Heart right ventricle (tissue), 16 donors: ENCODE measurements around the gene ZNF138. TPM values are rescaled to one million over a fixed set of nuclear protein-coding genes. Genes with fewer than 3 reads are reported as not detected.
"Not testable (repeated sequence)": the region's sequence is repeated elsewhere in the genome, so short reads cannot be mapped to it uniquely, and the experiment has no call there.

Source experiments
- ATAC-seq, 8 donors: fragments of 200-7000 bp; cut with Tn5 transposase; one replicate each; pipeline ENCODE4 v1.9.1; 2020; ENCODE audit warnings: mild to moderate bottlenecking in 8 of 8, moderate library complexity in 8 of 8, moderate number of reproducible peaks in 1 of 8
- DNase-seq, 2 donors: peaks; one replicate each; pipeline ENCODE4 v3.0.0-alpha.2; 2020
- H3K27ac ChIP-seq, 10 donors: fragments of 200-600 bp; sonication (generic) in 2 of 10; one replicate each; pipeline versions ENCODE4 v1.5.0 to v1.8.0; 2020 to 2022; ENCODE audit warnings: mild to moderate bottlenecking in 3 of 10
- H3K27me3 ChIP-seq, 7 donors: fragments of 200-600 bp; one replicate each; pipeline ENCODE4 v1.8.0; 2021 to 2022; ENCODE audit warnings: mild to moderate bottlenecking in 2 of 7
- H3K36me3 ChIP-seq, 9 donors: fragments of 200-600 bp; sonication (generic) in 1 of 9; one replicate each; pipeline versions ENCODE4 v1.5.0 to v1.8.0; 2020 to 2022; ENCODE audit warnings: mild to moderate bottlenecking in 2 of 9
- H3K4me1 ChIP-seq, 9 donors: fragments of 200-600 bp; sonication (generic) in 1 of 9; one replicate each; pipeline versions ENCODE4 v1.5.0 to v1.8.0; 2020 to 2022; ENCODE audit warnings: mild to moderate bottlenecking in 4 of 9
- H3K4me3 ChIP-seq, 10 donors: fragments of 200-600 bp; sonication (generic) in 2 of 10; one replicate each; pipeline versions ENCODE4 v1.5.0 to v1.8.0; 2020 to 2022; ENCODE audit warnings: mild to moderate bottlenecking in 7 of 10, moderate library complexity in 2 of 10
- H3K9me3 ChIP-seq, 11 donors: fragments of 200-600 bp in 10 of 11; sonication (generic) in 2 of 11; one replicate each; pipeline versions ENCODE4 v1.5.0 to v1.8.0; 2013 to 2022; ENCODE audit warnings: mild to moderate bottlenecking in 2 of 11, control low read depth in 1 of 11, moderate library complexity in 1 of 11
- CTCF ChIP-seq, 9 donors: fragments of 200-600 bp; sonication (generic) in 2 of 9; IDR thresholded peaks; one replicate each; pipeline versions ENCODE4 v1.5.0 to v1.8.0; 2021 to 2022; ENCODE audit warnings: antibody characterized with exemption in 9 of 9, mild to moderate bottlenecking in 5 of 9, moderate library complexity in 1 of 9
- WGBS, 2 donors: extraction: QIAGEN DNeasy Blood & Tissue Kit; methylation state at CpG; one replicate each; pipeline ENCODE4 v1.1.7; 2013; ENCODE audit warnings: inconsistent platforms in 1 of 2; 5-methylcytosine and 5-hydroxymethylcytosine counted together
- intact Hi-C, 10 donors: fragments of 100-400 bp; cut with DNase I; formaldehyde crosslinking; loops; one replicate each; pipeline versions ENCODE4 v1.11.1 to v1.14.2; 2022
- polyA plus RNA-seq, 2 donors: library from polyadenylated mRNA; stranded (reverse); fragments of 200-250 nt; gene quantifications; one replicate each; pipeline ENCODE4 v1.2.3, GENCODE V29; 2013
- total RNA-seq, 10 donors: library from RNA; stranded (reverse); fragmentation: NEBNext Ultra II Directional in 3 of 10; extraction: Animal tissue kit (Norgen Biotek cat#: 25700) in 3 of 10; gene quantifications; one replicate each; pipeline versions ENCODE4 v1.2.1 to v1.2.4, GENCODE V29; 2021 to 2023
- donor health status: Arrhythmogenic right ventricular cardiomyopathy.
- donor health status: ischemic (EF 13 %, LVEDD 7.1; RV severe dilation, severe dysfunction).
- donor health status: healthy with polysubstance abuse.
- donor health status: DM: no; HTN: yes; CAD: no.
- donor health status: DM: no; HTN: no; CAD: no.
- donor health status: ischemic (EF 25% LVEDD 6.9; RV normal size, moderate dysfunction).
- donor health status: ischemic (EF 25% LVEDD 5.7; RV mildly dilated, moderate dysfunction).
- donor health status: healthy.
- donor health status: DM: yes; HTN: yes; CAD: no.
- donor health status: Ischemic cardiomyopathy.
- donor health status: ischemic (EF 35%, LVEDD 5.7; RV mildly dilated, moderate dysfunction).
- donor health status: nonischemic (EF 11% LVEDD 7.7; RV severe dilation, severe dysfunction).
- donor health status: DM: yes; HTN: yes; CAD: no.
- donor health status: PGD.
- donor health status: ischemic (EF 29% LVEDD 5.4; RV normal size, mild dysfunction).
- donor health status: nonischemic (EF 23%, LVEDD 6.1; RV moderate dilation, normal function).

ZNF138 gene
- total and polyA plus RNA-seq, 12 donors = 1.4 to 9.1 (median 5.1) TPM

GRCh38 chr7:64830926-64831325 is 36.7 kb downstream of the ZNF138 start:
- intact Hi-C loops = no loop called here
- H3K4me3 ChIP-seq = no peak overlapping the region
- DNase-seq (no peak), ATAC-seq (no peak)
- WGBS, 2 donors = 95 to 97% methylated on average over 1 of the region's 1 CpG
- peaks cover 0 to 38% (median 0%) of the 10 kb centered on the region in 11 donors for H3K9me3 ChIP-seq
- H3K27ac ChIP-seq = no peak overlapping the region
- H3K27me3 ChIP-seq = no peaks in the 10 kb centered on the region
- H3K36me3 ChIP-seq = peaks cover 0 to 24% (median 0%) of the 10 kb centered on the region in 9 donors
- TF ChIP-seq CTCF (IDR thresholded peaks at IDR 0.05) = no peak
- H3K4me1 ChIP-seq = no peaks in the 10 kb centered on the region

GRCh38 chr7:64832136-64832535 is 37.9 kb downstream of the ZNF138 start:
- intact Hi-C loops = no loop called here
- no peak for ATAC-seq
- 88 to 99% methylated on average over 4 of the region's 4 CpGs for WGBS, 2 donors

GRCh38 chr7:64834989-64835388 is 40.8 kb downstream of the ZNF138 start:
- H3K9me3 ChIP-seq = peaks cover 0 to 22% (median 0%) of the 10 kb centered on the region in 11 donors
- ATAC-seq (no peak), DNase-seq (no peak)
- 85 to 86% methylated on average over 16 of the region's 16 CpGs for WGBS, 2 donors
- no peak overlapping the region for H3K27ac ChIP-seq
- H3K36me3 ChIP-seq = peaks cover 0 to 24% (median 0%) of the 10 kb centered on the region in 9 donors
- H3K4me3 ChIP-seq = no peak overlapping the region
- no peak for TF ChIP-seq CTCF (IDR thresholded peaks at IDR 0.05)
- H3K4me1 ChIP-seq = no peaks in the 10 kb centered on the region
- intact Hi-C loops = no loop called here
- H3K27me3 ChIP-seq = no peaks in the 10 kb centered on the region

More at GRCh38 chr7:64832136-64832535, 37.9 kb downstream of the ZNF138 start:
- no peak for DNase-seq
- Histone ChIP-seq H3K36me3 (peaks cover 0 to 24% (median 0%) of the 10 kb centered on the region in 9 donors), H3K9me3 (peaks cover 0 to 38% (median 0%) of the 10 kb centered on the region in 11 donors), H3K27ac (no peak overlapping the region), H3K4me3 (no peak overlapping the region), H3K4me1 (no peaks in the 10 kb centered on the region), H3K27me3 (no peaks in the 10 kb centered on the region)
- no peak for TF ChIP-seq CTCF (IDR thresholded peaks at IDR 0.05)

- intact Hi-C loops = not testable (repeated sequence)
These were observed 41.6 kb downstream of the ZNF138 start for GRCh38 chr7:64835856-64836255.

GRCh38 chr7:64838051-64838450 is 43.8 kb downstream of the ZNF138 start:
- H3K27ac ChIP-seq, H3K4me1 ChIP-seq, ATAC-seq, H3K4me3 ChIP-seq, H3K9me3 ChIP-seq, H3K36me3 ChIP-seq, intact Hi-C loops, DNase-seq, H3K27me3 ChIP-seq: not testable (repeated sequence)
- 87 to 95% methylated on average over 13 to 16 of the region's 17 CpGs for WGBS, 2 donors

More at GRCh38 chr7:64835856-64836255, 41.6 kb downstream of the ZNF138 start:
- peaks cover 0 to 24% (median 0%) of the 10 kb centered on the region in 9 donors for H3K36me3 ChIP-seq
- H3K27ac ChIP-seq, DNase-seq, ATAC-seq, H3K4me1 ChIP-seq, H3K4me3 ChIP-seq, H3K27me3 ChIP-seq: not testable (repeated sequence)
- H3K9me3 ChIP-seq = peaks cover 0 to 22% (median 0%) of the 10 kb centered on the region in 11 donors
- 89 to 92% methylated on average over 8 of the region's 8 CpGs for WGBS, 2 donors
